Esophagus (tissue), 2 donors: ENCODE data around the gene RING1. TPM values are rescaled to one million over a fixed set of nuclear protein-coding genes. Genes with fewer than 3 reads are reported as not detected.

ENCODE experiments used
- H3K27ac ChIP-seq, 2 donors: one replicate each; pipeline ENCODE4 v1.5.1; 2013; ENCODE audit warnings: low read depth in 2 of 2, mild to moderate bottlenecking in 2 of 2, inconsistent platforms in 1 of 2, low read length in 1 of 2, moderate library complexity in 1 of 2
- H3K27me3 ChIP-seq, 2 donors: one replicate each; pipeline ENCODE4 v1.6.1; 2013; ENCODE audit warnings: low read length in 2 of 2, control low read depth in 1 of 2, mild to moderate bottlenecking in 1 of 2; ENCODE audit not compliant: insufficient read depth in 2 of 2, control insufficient read depth in 1 of 2
- H3K36me3 ChIP-seq, 2 donors: one replicate each; pipeline ENCODE4 v1.6.1; 2013; ENCODE audit warnings: low read length in 1 of 2; ENCODE audit not compliant: control insufficient read depth in 2 of 2, insufficient read depth in 2 of 2
- H3K4me1 ChIP-seq, 2 donors: one replicate each; pipeline ENCODE4 v1.6.1; 2013; ENCODE audit warnings: low read length in 1 of 2; ENCODE audit not compliant: control insufficient read depth in 2 of 2, insufficient read depth in 2 of 2
- H3K4me3 ChIP-seq, 2 donors: one replicate each; pipeline ENCODE4 v1.5.1; 2013; ENCODE audit warnings: low read length in 2 of 2, mild to moderate bottlenecking in 2 of 2, low read depth in 1 of 2, moderate library complexity in 1 of 2
- H3K9me3 ChIP-seq, 2 donors: one replicate each; pipeline ENCODE4 v1.6.1; 2013; ENCODE audit warnings: mild to moderate bottlenecking in 2 of 2, low read depth in 1 of 2, low read length in 1 of 2, moderate library complexity in 1 of 2; ENCODE audit not compliant: control insufficient read depth in 2 of 2, insufficient read depth in 1 of 2
- WGBS, 2 donors: extraction: QIAGEN DNeasy Blood & Tissue Kit; methylation state at CpG; one replicate each; pipeline ENCODE4 v1.1.7; 2013; 5-methylcytosine and 5-hydroxymethylcytosine counted together
- polyA plus RNA-seq, 2 donors: library from polyadenylated mRNA; stranded (reverse); fragments of 200-250 nt; gene quantifications; one replicate each; pipeline ENCODE4 v1.2.3, GENCODE V29; 2013
- donor health status: healthy with polysubstance abuse.
- donor health status: Bipolar disorder and iron deficiency.

The RING1 gene
- polyA plus RNA-seq, 2 donors = 26.7 to 32.4 TPM

DNA sequence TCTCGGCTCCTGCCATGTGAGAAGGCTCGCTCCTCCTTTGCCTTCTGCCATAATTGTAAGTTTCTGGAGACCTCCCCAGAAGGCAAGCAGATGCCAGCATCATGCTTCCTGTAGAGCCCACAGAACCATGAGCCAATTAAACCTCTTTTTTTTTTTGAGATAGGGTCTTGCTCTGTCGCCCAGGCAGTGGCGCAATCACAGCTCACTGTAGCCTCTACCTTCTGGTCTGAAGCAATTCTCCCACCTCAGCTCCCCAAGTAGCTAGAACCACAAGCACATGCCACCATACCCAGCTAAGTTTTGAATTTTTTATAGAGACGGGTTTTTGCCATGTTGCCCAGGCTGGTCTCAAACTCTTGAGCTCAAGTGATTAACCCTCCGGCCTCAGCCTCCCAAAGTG lies 28.6 kb downstream of the RING1 start:
- Histone ChIP-seq H3K27ac (no peak overlapping the region), H3K9me3 (peaks cover 0 to 3% of the 10 kb centered on the region in 2 donors), H3K4me3 (no peak overlapping the region), H3K4me1 (no peaks in the 10 kb centered on the region), H3K27me3 (no peaks in the 10 kb centered on the region), H3K36me3 (no peaks in the 10 kb centered on the region)
- WGBS, 2 donors = 86 to 92% methylated on average over 6 of the region's 6 CpGs

DNA sequence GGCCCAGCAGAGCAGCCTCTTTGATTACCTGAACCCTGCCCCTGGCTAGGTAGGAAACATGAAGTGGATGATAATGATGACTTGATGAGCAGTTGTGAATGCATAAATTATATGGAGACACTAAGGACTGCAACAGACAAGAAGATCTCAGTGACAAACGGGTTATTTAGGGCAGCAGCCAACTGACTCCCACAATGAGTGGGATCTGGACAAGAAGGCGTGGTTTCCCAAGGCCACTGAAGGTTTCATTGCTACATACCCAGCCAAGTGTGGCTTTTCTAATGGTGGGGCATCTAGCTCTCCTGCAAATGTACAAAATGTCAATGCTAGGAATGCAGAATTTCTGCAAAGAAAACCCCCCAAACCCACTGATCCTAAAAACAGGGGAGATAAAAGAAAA lies 29.4 kb downstream of the RING1 start:
- Histone ChIP-seq H3K27ac (no peak overlapping the region), H3K4me1 (no peaks in the 10 kb centered on the region), H3K36me3 (no peaks in the 10 kb centered on the region), H3K4me3 (no peak overlapping the region), H3K9me3 (peaks cover 0 to 3% of the 10 kb centered on the region in 2 donors), H3K27me3 (no peaks in the 10 kb centered on the region)
- 61 to 68% methylated on average over 2 of the region's 2 CpGs for WGBS, 2 donors

GRCh38 chr6:33241968-33242367 lies 33.7 kb downstream of the RING1 start:
- Histone ChIP-seq H3K9me3 (no peaks in the 10 kb centered on the region), H3K27me3 (no peaks in the 10 kb centered on the region), H3K4me3 (no peak overlapping the region), H3K27ac (no peak overlapping the region), H3K36me3 (no peaks in the 10 kb centered on the region), H3K4me1 (no peaks in the 10 kb centered on the region)
- WGBS, 2 donors = 58 to 60% methylated on average over 3 of the region's 3 CpGs

DNA sequence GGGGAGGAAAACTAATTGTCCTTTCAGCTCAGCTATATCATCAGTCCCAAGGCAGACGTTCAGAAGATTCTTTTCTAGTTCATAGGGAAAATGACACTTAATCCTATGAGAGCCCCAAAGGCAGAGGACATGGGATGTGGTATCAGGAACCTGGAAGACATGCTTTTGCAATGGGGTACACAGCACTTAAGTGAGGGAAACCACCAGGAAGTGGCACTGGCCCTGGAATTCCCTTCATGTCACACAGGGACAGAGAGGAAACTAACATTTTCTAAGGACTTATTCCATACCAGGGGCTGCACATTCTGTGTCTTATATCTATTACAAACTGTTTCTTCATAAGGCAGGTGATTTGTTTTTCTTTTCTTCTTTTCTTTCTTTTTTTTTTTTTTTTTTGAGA lies 35.2 kb downstream of the RING1 start:
- no peaks in the 10 kb centered on the region for H3K27me3 ChIP-seq
- WGBS, 2 donors = 28 to 34% methylated on average over 1 of the region's 1 CpG
- H3K4me1 ChIP-seq = no peaks in the 10 kb centered on the region
- H3K36me3 ChIP-seq = no peaks in the 10 kb centered on the region
- H3K4me3 ChIP-seq = no peak overlapping the region
- H3K27ac ChIP-seq = no peak overlapping the region
- H3K9me3 ChIP-seq = no peaks in the 10 kb centered on the region

GRCh38 chr6:33247977-33248642 lies 39.8 kb downstream of the RING1 start:
- Histone ChIP-seq H3K4me1 (peaks cover 7 to 12% of the 10 kb centered on the region in 2 donors), H3K4me3 (peak overlapping the region; percentile 35 to 51)
- 2% methylated on average over 28 of the region's 28 CpGs for WGBS, 2 donors

GRCh38 chr6:33248643-33248931 lies 40.3 kb downstream of the RING1 start:
- H3K9me3 ChIP-seq = no peaks in the 10 kb centered on the region
- peaks cover 0 to 4% of the 10 kb centered on the region in 2 donors for H3K36me3 ChIP-seq
- peak overlapping the region; percentile 85 to 97 for H3K27ac ChIP-seq
- H3K4me3 ChIP-seq = peak overlapping the region; percentile 35 to 51
- H3K4me1 ChIP-seq = peaks cover 7 to 12% of the 10 kb centered on the region in 2 donors
- H3K27me3 ChIP-seq = no peaks in the 10 kb centered on the region
- WGBS, 2 donors = 0 to 1% methylated on average over 18 of the region's 18 CpGs

More at GRCh38 chr6:33247977-33248642, 39.8 kb downstream of the RING1 start:
- Histone ChIP-seq H3K9me3 (no peaks in the 10 kb centered on the region), H3K27ac (peak overlapping the region; percentile 85 to 97), H3K27me3 (no peaks in the 10 kb centered on the region), H3K36me3 (peaks cover 0 to 4% of the 10 kb centered on the region in 2 donors)

DNA sequence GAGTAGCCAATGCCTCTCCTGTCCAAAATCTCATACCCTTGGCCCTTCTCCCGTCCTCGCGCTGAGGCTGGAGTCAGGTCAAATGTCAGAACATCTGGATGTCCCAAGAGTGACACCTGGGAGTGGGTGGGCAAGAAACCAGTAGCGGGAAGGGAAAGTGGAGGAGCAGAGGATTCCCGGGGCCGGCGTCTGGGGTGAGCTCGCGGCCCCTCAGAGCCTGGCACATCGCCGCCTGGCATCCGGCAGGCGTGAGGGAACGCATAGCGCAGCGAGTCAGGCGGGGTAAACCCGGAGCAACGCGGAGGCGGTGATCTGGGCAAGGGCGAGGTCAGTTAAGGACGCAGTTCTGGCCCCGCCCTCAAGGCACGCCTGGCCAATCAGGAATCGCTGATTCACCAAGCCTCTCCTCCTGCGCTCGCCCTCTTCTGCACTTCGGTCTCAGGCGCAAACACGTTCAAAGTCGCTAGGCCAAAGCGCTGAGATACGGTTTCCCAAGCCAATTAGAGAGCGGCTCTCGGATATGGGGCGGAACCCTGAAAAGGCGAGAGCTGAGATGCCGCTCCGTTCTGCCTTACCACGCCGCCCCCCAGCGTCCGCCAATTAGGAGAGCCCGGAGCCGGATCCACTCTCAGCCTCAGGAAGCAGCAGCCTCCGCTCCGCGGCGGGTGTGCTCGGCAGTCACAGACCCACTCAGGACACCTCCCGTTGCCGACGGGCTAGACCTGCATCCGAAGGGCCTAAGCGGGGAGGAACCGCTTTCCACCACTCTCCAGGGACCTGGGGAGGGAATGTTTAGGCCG lies 40.8 kb downstream of the RING1 start:
- no peaks in the 10 kb centered on the region for H3K27me3 ChIP-seq
- 0 to 1% methylated on average over 58 of the region's 58 CpGs for WGBS, 2 donors
- H3K4me3 ChIP-seq = peak overlapping the region; percentile 59 to 62
- H3K4me1 ChIP-seq = peaks cover 7 to 12% of the 10 kb centered on the region in 2 donors
- peaks cover 0 to 4% of the 10 kb centered on the region in 2 donors for H3K36me3 ChIP-seq
- no peaks in the 10 kb centered on the region for H3K9me3 ChIP-seq
- peak overlapping the region; percentile 96 to 99 for H3K27ac ChIP-seq

- H3K4me1 ChIP-seq = peaks cover 7 to 12% of the 10 kb centered on the region in 2 donors
- WGBS, 2 donors = 10 to 18% methylated on average over 15 of the region's 15 CpGs
- peaks cover 0 to 4% of the 10 kb centered on the region in 2 donors for H3K36me3 ChIP-seq
- peak overlapping the region; percentile 59 to 62 for H3K4me3 ChIP-seq
- H3K9me3 ChIP-seq = no peaks in the 10 kb centered on the region
- H3K27ac ChIP-seq = peak overlapping the region; percentile 96 to 99
- H3K27me3 ChIP-seq = no peaks in the 10 kb centered on the region
Measured at GRCh38 chr6:33249732-33250630, 41.7 kb downstream of the RING1 start.

GRCh38 chr6:33250731-33251130 lies 42.4 kb downstream of the RING1 start:
- peaks cover 7 to 12% of the 10 kb centered on the region in 2 donors for H3K4me1 ChIP-seq
- no peaks in the 10 kb centered on the region for H3K27me3 ChIP-seq
- 91 to 97% methylated on average over 13 of the region's 13 CpGs for WGBS, 2 donors
- no peaks in the 10 kb centered on the region for H3K9me3 ChIP-seq
- H3K27ac ChIP-seq = peak overlapping the region; percentile 11 to 99
- peaks cover 0 to 4% of the 10 kb centered on the region in 2 donors for H3K36me3 ChIP-seq
- H3K4me3 ChIP-seq = no peak overlapping the region
